HUDEP-2 (cell line): ENCODE measurements around the gene ID3.

Source experiments
- DNase-seq, 76 experiments: peaks; one replicate each; lab custom pipeline; 2025; ENCODE audit not compliant: unreplicated experiment in 76 of 76; lab: John Stamatoyannopoulos, UW

The ID3 gene

GRCh38 chr1:23559136-23559984 lies at the start of gene ID3:
Gene ID3 (minus strand): TSS chr1:23559501. CDS start chr1:23559426, 75 bp downstream.
- DNase-seq, result peak in 73 of 76 experiments; percentile 19 to 90 (median 79)

- DNase-seq, result no peak
These were observed 48.6 kb upstream of the ID3 start for GRCh38 chr1:23607944-23608343.

- no peak for DNase-seq
These were observed 42.9 kb upstream of the ID3 start for GRCh38 chr1:23601968-23602876.

GRCh38 chr1:23601135-23601967 lies 42.0 kb upstream of the ID3 start:
- no peak for DNase-seq

- DNase-seq, result no peak
These were observed 41.0 kb upstream of the ID3 start for GRCh38 chr1:23600283-23600682.

GRCh38 chr1:23599125-23599524 lies 39.8 kb upstream of the ID3 start:
- DNase-seq, result no peak

- DNase-seq, result no peak
These were observed 39.1 kb upstream of the ID3 start for GRCh38 chr1:23598424-23598823.

- DNase-seq, result no peak
These were observed 38.5 kb upstream of the ID3 start for GRCh38 chr1:23597635-23598388.

- no peak for DNase-seq
These were observed 37.4 kb upstream of the ID3 start for GRCh38 chr1:23596382-23597358.

GRCh38 chr1:23594927-23595353 lies 35.6 kb upstream of the ID3 start:
- DNase-seq, result no peak

- DNase-seq, result no peak
These were observed 35.0 kb upstream of the ID3 start for GRCh38 chr1:23594149-23594907.

GRCh38 chr1:23593556-23594148 lies 34.4 kb upstream of the ID3 start:
- no peak for DNase-seq

- no peak for DNase-seq
These were observed 33.8 kb upstream of the ID3 start for GRCh38 chr1:23593042-23593521.

GRCh38 chr1:23592209-23592892 lies 33.0 kb upstream of the ID3 start:
- no peak for DNase-seq

GRCh38 chr1:23591460-23592208 lies 32.3 kb upstream of the ID3 start:
- DNase-seq, result no peak

- DNase-seq, result no peak
These were observed 30.9 kb upstream of the ID3 start for GRCh38 chr1:23590058-23590783.
